Measurements from ENCODE around the gene ERBB3.

GRCh38 chr12:56146492-56147460, 66.8 kb downstream of the ERBB3 start:
- TF ChIP-seq, protein P1, sequence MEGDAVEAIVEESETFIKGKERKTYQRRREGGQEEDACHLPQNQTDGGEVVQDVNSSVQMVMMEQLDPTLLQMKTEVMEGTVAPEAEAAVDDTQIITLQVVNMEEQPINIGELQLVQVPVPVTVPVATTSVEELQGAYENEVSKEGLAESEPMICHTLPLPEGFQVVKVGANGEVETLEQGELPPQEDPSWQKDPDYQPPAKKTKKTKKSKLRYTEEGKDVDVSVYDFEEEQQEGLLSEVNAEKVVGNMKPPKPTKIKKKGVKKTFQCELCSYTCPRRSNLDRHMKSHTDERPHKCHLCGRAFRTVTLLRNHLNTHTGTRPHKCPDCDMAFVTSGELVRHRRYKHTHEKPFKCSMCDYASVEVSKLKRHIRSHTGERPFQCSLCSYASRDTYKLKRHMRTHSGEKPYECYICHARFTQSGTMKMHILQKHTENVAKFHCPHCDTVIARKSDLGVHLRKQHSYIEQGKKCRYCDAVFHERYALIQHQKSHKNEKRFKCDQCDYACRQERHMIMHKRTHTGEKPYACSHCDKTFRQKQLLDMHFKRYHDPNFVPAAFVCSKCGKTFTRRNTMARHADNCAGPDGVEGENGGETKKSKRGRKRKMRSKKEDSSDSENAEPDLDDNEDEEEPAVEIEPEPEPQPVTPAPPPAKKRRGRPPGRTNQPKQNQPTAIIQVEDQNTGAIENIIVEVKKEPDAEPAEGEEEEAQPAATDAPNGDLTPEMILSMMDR (IDR thresholded peaks at IDR 0.05; ENCODE audit: insufficient read depth, low read depth, low read length) = no peak
- TF ChIP-seq EZH2 (IDR thresholded peaks at IDR 0.05; ENCODE audit: insufficient read depth, low read length) = no peak
